Ishikawa (cell line): ENCODE results near the gene ADAMTS15.

Source experiments
- CREB1 ChIP-seq: IDR thresholded peaks from 2 replicates; pipeline ENCODE4 v1.6.1; 2012; ENCODE audit warnings: low read depth
- EGR1 ChIP-seq: IDR thresholded peaks from 2 replicates; pipeline ENCODE4 v1.6.1; 2012
- EP300 ChIP-seq: IDR thresholded peaks from 2 replicates; pipeline ENCODE4 v1.6.1; 2012; ENCODE audit warnings: borderline replicate concordance
- MAX ChIP-seq: IDR thresholded peaks from 2 replicates; pipeline ENCODE4 v1.6.1; 2012
- RAD21 ChIP-seq: IDR thresholded peaks from 2 replicates; pipeline ENCODE4 v1.6.1; 2012; ENCODE audit warnings: low read depth
- REST ChIP-seq: IDR thresholded peaks from 2 replicates; pipeline ENCODE4 v1.6.1; 2012; ENCODE audit warnings: low read depth, mild to moderate bottlenecking
- TAF1 ChIP-seq: IDR thresholded peaks from 2 replicates; pipeline ENCODE4 v1.6.1; 2012; ENCODE audit warnings: low read depth, mild to moderate bottlenecking
- TCF12 ChIP-seq: IDR thresholded peaks from 2 replicates; pipeline ENCODE4 v1.6.1; 2012; ENCODE audit warnings: low read depth
- TEAD4 ChIP-seq: IDR thresholded peaks from 2 replicates; pipeline ENCODE4 v1.6.1; 2012
- USF1 ChIP-seq: IDR thresholded peaks from 2 replicates; pipeline ENCODE4 v1.6.1; 2012
- YY1 ChIP-seq: IDR thresholded peaks from 2 replicates; pipeline ENCODE4 v1.6.1; 2012; ENCODE audit warnings: low read depth

GRCh38 chr11:130488848-130489584, 40.6 kb downstream of the ADAMTS15 start:
- TF ChIP-seq RAD21 (no peak), REST (no peak), EP300 (no peak), TCF12 (no peak), TEAD4 (no peak), CREB1 (no peak), MAX (no peak), USF1 (no peak), YY1 (no peak), TAF1 (no peak), EGR1 (no peak)
